D341Med (cell line): ENCODE measurements around the gene TNS3.

ENCODE experiments used
- DNase-seq: peaks from one replicate; pipeline ENCODE4 v3.0.0; 2012; ENCODE audit warnings: low spot score

The TNS3 gene

GRCh38 chr7:47506382-47507339, 75.2 kb downstream of the TNS3 start:
- DNase-seq, result no peak

- no peak for DNase-seq
These were observed 76.5 kb downstream of the TNS3 start for GRCh38 chr7:47505312-47506007.

GRCh38 chr7:47504551-47505311, 77.2 kb downstream of the TNS3 start:
- no peak for DNase-seq

GRCh38 chr7:47503281-47503680, 78.6 kb downstream of the TNS3 start:
- no peak for DNase-seq

- no peak for DNase-seq
These were observed 79.6 kb downstream of the TNS3 start for GRCh38 chr7:47502240-47502877.

- DNase-seq, result no peak
These were observed 80.5 kb downstream of the TNS3 start for GRCh38 chr7:47501406-47501805.

- no peak for DNase-seq
These were observed 81.8 kb downstream of the TNS3 start for GRCh38 chr7:47500103-47500563.

- no peak for DNase-seq
These were observed 83.5 kb downstream of the TNS3 start for GRCh38 chr7:47498229-47499056.

- no peak for DNase-seq
These were observed 84.4 kb downstream of the TNS3 start for GRCh38 chr7:47497367-47498096.

GRCh38 chr7:47496666-47497065, 85.2 kb downstream of the TNS3 start:
- DNase-seq, result no peak

GRCh38 chr7:47496056-47496665, 85.8 kb downstream of the TNS3 start:
- no peak for DNase-seq

GRCh38 chr7:47493976-47494911, 87.7 kb downstream of the TNS3 start:
- no peak for DNase-seq

- no peak for DNase-seq
These were observed 89.1 kb downstream of the TNS3 start for GRCh38 chr7:47492716-47493325.

GRCh38 chr7:47490501-47491265, 91.2 kb downstream of the TNS3 start:
- no peak for DNase-seq

GRCh38 chr7:47489624-47490023, 92.3 kb downstream of the TNS3 start:
- no peak for DNase-seq

- DNase-seq, result no peak
These were observed 93.0 kb downstream of the TNS3 start for GRCh38 chr7:47488969-47489342.

GRCh38 chr7:47488201-47488968, 93.5 kb downstream of the TNS3 start:
- DNase-seq, result no peak
